Inflammatory macrophage treated with lipopolysaccharide for 4 hours (primary cell): Measurements from ENCODE around the gene SPOCK1.
A peak's percentile ranks its signal among the peaks of the same experiment; 100 is the strongest.

Experiments
- DNase-seq: peaks from one replicate; pipeline ENCODE4 v3.0.0-alpha.2; 2020

SPOCK1 gene

GRCh38 chr5:137096149-137097103, 402.7 kb downstream of the SPOCK1 start:
- no peak for DNase-seq

GRCh38 chr5:137095597-137095996, 403.5 kb downstream of the SPOCK1 start:
- no peak for DNase-seq

- no peak for DNase-seq
These were observed 406.3 kb downstream of the SPOCK1 start for GRCh38 chr5:137092831-137093230.

GRCh38 chr5:137091472-137091871, 407.7 kb downstream of the SPOCK1 start:
- DNase-seq = no peak

GRCh38 chr5:137090721-137091120, 408.4 kb downstream of the SPOCK1 start:
- no peak for DNase-seq

GRCh38 chr5:137090151-137090550, 409.0 kb downstream of the SPOCK1 start:
- DNase-seq = no peak

GRCh38 chr5:137088175-137088574, 411.0 kb downstream of the SPOCK1 start:
- DNase-seq = no peak

- DNase-seq = no peak
These were observed 412.8 kb downstream of the SPOCK1 start for GRCh38 chr5:137086342-137086741.

GRCh38 chr5:137085206-137085605, 413.9 kb downstream of the SPOCK1 start:
- no peak for DNase-seq

GRCh38 chr5:137084016-137084415, 415.1 kb downstream of the SPOCK1 start:
- DNase-seq = no peak

- DNase-seq = no peak
These were observed 416.2 kb downstream of the SPOCK1 start for GRCh38 chr5:137082951-137083350.

GRCh38 chr5:137078171-137078665, 420.9 kb downstream of the SPOCK1 start:
- DNase-seq = no peak

GRCh38 chr5:137075163-137075970, 423.8 kb downstream of the SPOCK1 start:
- DNase-seq = peak; percentile 2

- DNase-seq = no peak
These were observed 425.9 kb downstream of the SPOCK1 start for GRCh38 chr5:137073189-137073588.

- DNase-seq = no peak
These were observed 426.6 kb downstream of the SPOCK1 start for GRCh38 chr5:137072361-137073115.

GRCh38 chr5:137071931-137072330, 427.2 kb downstream of the SPOCK1 start:
- no peak for DNase-seq

GRCh38 chr5:137071526-137071925, 427.6 kb downstream of the SPOCK1 start:
- DNase-seq = no peak

GRCh38 chr5:137070521-137070920, 428.6 kb downstream of the SPOCK1 start:
- no peak for DNase-seq

- no peak for DNase-seq
These were observed 429.8 kb downstream of the SPOCK1 start for GRCh38 chr5:137069358-137069757.

GRCh38 chr5:137061382-137061781, 437.7 kb downstream of the SPOCK1 start:
- no peak for DNase-seq

GRCh38 chr5:137058089-137058488, 441.0 kb downstream of the SPOCK1 start:
- DNase-seq = no peak

GRCh38 chr5:137056676-137057075, 442.4 kb downstream of the SPOCK1 start:
- DNase-seq = no peak
